NCI-H2227 (cell line): ENCODE data around the gene KIAA0753.

ENCODE experiments used
- DNase-seq: peaks from one replicate; lab custom pipeline; 2025; ENCODE audit not compliant: unreplicated experiment; lab: John Stamatoyannopoulos, UW

The KIAA0753 gene

GRCh38 chr17:6640536-6641246 lies at the start of gene KIAA0753, which contains the start of gene TXNDC17:
Gene KIAA0753 (minus strand): TSS chr17:6640711. CDS start chr17:6635103, 5,608 bp downstream.
Gene TXNDC17 (plus strand): TSS chr17:6641060. CDS start chr17:6641083, 23 bp downstream.
- peak; percentile 89 for DNase-seq

- no peak for DNase-seq
Observed at GRCh38 chr17:6688944-6689343, 48.4 kb upstream of the KIAA0753 start.

GRCh38 chr17:6686026-6686425 lies 45.5 kb upstream of the KIAA0753 start:
- DNase-seq, result no peak

GRCh38 chr17:6684881-6685767 lies 44.6 kb upstream of the KIAA0753 start:
- no peak for DNase-seq

GRCh38 chr17:6684460-6684783 lies 43.9 kb upstream of the KIAA0753 start:
- no peak for DNase-seq

- DNase-seq, result no peak
Observed at GRCh38 chr17:6683730-6684459, 43.4 kb upstream of the KIAA0753 start.

GRCh38 chr17:6683081-6683684 lies 42.7 kb upstream of the KIAA0753 start:
- DNase-seq, result no peak

GRCh38 chr17:6682339-6682738 lies 41.8 kb upstream of the KIAA0753 start:
- no peak for DNase-seq

- no peak for DNase-seq
Observed at GRCh38 chr17:6681671-6682070, 41.2 kb upstream of the KIAA0753 start.

- no peak for DNase-seq
Observed at GRCh38 chr17:6681176-6681575, 40.7 kb upstream of the KIAA0753 start.

GRCh38 chr17:6679241-6679640 lies 38.7 kb upstream of the KIAA0753 start:
- no peak for DNase-seq

GRCh38 chr17:6677946-6678345 lies 37.4 kb upstream of the KIAA0753 start:
- DNase-seq, result no peak

- no peak for DNase-seq
Observed at GRCh38 chr17:6677158-6677831, 36.8 kb upstream of the KIAA0753 start.

- no peak for DNase-seq
Observed at GRCh38 chr17:6676802-6677157, 36.3 kb upstream of the KIAA0753 start.

- no peak for DNase-seq
Observed at GRCh38 chr17:6675201-6675825, 34.8 kb upstream of the KIAA0753 start.

GRCh38 chr17:6674586-6674985 lies 34.1 kb upstream of the KIAA0753 start:
- no peak for DNase-seq

GRCh38 chr17:6671431-6671830 lies 30.9 kb upstream of the KIAA0753 start:
- DNase-seq, result no peak

GRCh38 chr17:6670999-6671398 lies 30.5 kb upstream of the KIAA0753 start:
- no peak for DNase-seq

- no peak for DNase-seq
Observed at GRCh38 chr17:6670571-6670970, 30.1 kb upstream of the KIAA0753 start.
